GM12891 (cell line): Measurements from ENCODE around the gene HACD2.

Experiments used
- POLR2A ChIP-seq: IDR thresholded peaks from 2 replicates; pipeline ENCODE4 v1.6.1; 2011; ENCODE audit warnings: low read depth, low read length, control low read depth
- POLR2AphosphoS5 ChIP-seq: IDR thresholded peaks from 2 replicates; pipeline ENCODE4 v1.6.1; 2011; ENCODE audit warnings: low read depth, low read length, control low read depth
- POU2F2 ChIP-seq: IDR thresholded peaks from 2 replicates; pipeline ENCODE4 v1.6.1; 2011; ENCODE audit warnings: low read depth, mild to moderate bottlenecking, control low read depth, low read length, moderate library complexity

GRCh38 chr3:123444744-123445143 lies 140.1 kb downstream of the HACD2 start:
- TF ChIP-seq POLR2AphosphoS5 (no peak), POU2F2 (no peak), POLR2A (no peak)
